Suprapubic skin (tissue), 4 donors: ENCODE data around the gene QKI. TPM values are rescaled to one million over a fixed set of nuclear protein-coding genes. Genes with fewer than 3 reads are reported as not detected.

ENCODE experiments used
- DNase-seq, 2 donors: peaks; one replicate each; pipeline ENCODE4 v3.0.0-alpha.2; 2019; ENCODE audit warnings: low spot score in 2 of 2
- H3K27ac ChIP-seq: fragments of 200-600 bp; sonication (generic); one replicate; pipeline ENCODE4 v1.5.1; 2019
- H3K27me3 ChIP-seq: fragments of 200-600 bp; sonication (generic); one replicate; pipeline ENCODE4 v1.5.1; 2019
- H3K36me3 ChIP-seq: fragments of 200-600 bp; sonication (generic); one replicate; pipeline ENCODE4 v1.5.1; 2019
- H3K4me1 ChIP-seq: fragments of 200-600 bp; sonication (generic); one replicate; pipeline ENCODE4 v1.5.1; 2019
- H3K4me3 ChIP-seq: fragments of 200-600 bp; sonication (generic); one replicate; pipeline ENCODE4 v1.5.1; 2019; ENCODE audit warnings: mild to moderate bottlenecking
- H3K9me3 ChIP-seq: fragments of 200-600 bp; sonication (generic); one replicate; pipeline ENCODE4 v1.5.1; 2019
- EP300 ChIP-seq: sonication (generic); formaldehyde crosslinking; IDR thresholded peaks from one replicate; pipeline ENCODE4 v1.6.1; 2017; ENCODE audit warnings: antibody characterized with exemption
- POLR2A ChIP-seq, 2 donors: fragments of 450-650 bp; IDR thresholded peaks; one replicate each; pipeline ENCODE4 v1.6.1; 2017; ENCODE audit warnings: antibody characterized with exemption in 2 of 2, mild to moderate bottlenecking in 2 of 2, moderate library complexity in 2 of 2
- POLR2AphosphoS5 ChIP-seq, 3 donors: sonication (generic); formaldehyde crosslinking; IDR thresholded peaks; one replicate each; pipeline ENCODE4 v1.6.1; 2017; ENCODE audit warnings: antibody characterized with exemption in 3 of 3
- whole genome bisulfite sequencing: methylation state at CpG from one replicate; pipeline ENCODE4 v1.1.5; 2018; 5-methylcytosine and 5-hydroxymethylcytosine counted together
- total RNA-seq, 4 donors: library from RNA; depleted of rRNA; stranded (reverse); fragments of >200 nt; gene quantifications; one replicate each; pipeline ENCODE4 v1.1.0, GENCODE V29; 2016
- TF ChIP-seq, protein P1 (sequence below), 2 donors: fragments of 200-600 bp in 1 of 2; fragments of 450-650 bp in 1 of 2; sonication (generic) in 1 of 2; IDR thresholded peaks; one replicate each; pipeline ENCODE4 v1.5.1; 2016 to 2019; ENCODE audit warnings: antibody characterized with exemption in 2 of 2, mild to moderate bottlenecking in 1 of 2, moderate library complexity in 1 of 2

The QKI gene
- total RNA-seq, 4 donors from 2014 or later, result 149 to 187 (median 165) TPM

DNA sequence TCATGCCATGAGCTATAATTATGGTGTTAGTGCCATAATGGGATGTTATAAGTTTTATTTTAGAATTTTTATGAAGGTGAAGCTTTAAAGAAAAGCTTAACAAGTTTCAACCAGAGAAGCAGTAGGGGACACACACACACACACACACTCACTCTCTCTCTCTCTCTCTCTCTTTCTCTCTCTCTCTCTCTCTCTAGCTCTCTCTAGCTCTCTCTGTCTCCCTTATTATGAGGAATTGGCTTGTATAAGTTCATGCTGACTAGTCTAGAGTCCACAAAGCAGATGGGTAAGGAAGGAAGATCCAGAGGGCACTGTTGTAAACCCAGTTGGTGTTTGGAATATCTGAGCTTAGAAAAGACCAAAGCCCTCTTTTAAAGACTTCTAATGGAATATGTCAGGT lies 102.4 kb downstream of the QKI start:
- Histone ChIP-seq H3K4me1 (peaks cover 6% of the 10 kb centered on the region), H3K36me3 (no peaks in the 10 kb centered on the region), H3K4me3 (no peak overlapping the region), H3K9me3 (no peaks in the 10 kb centered on the region), H3K27ac (no peak overlapping the region), H3K27me3 (no peaks in the 10 kb centered on the region)
- TF ChIP-seq EP300 (no peak), POLR2AphosphoS5 (IDR thresholded peaks at IDR 0.05) (no peak), POLR2A (IDR thresholded peaks at IDR 0.05) (no peak)
- TF ChIP-seq, protein P1, sequence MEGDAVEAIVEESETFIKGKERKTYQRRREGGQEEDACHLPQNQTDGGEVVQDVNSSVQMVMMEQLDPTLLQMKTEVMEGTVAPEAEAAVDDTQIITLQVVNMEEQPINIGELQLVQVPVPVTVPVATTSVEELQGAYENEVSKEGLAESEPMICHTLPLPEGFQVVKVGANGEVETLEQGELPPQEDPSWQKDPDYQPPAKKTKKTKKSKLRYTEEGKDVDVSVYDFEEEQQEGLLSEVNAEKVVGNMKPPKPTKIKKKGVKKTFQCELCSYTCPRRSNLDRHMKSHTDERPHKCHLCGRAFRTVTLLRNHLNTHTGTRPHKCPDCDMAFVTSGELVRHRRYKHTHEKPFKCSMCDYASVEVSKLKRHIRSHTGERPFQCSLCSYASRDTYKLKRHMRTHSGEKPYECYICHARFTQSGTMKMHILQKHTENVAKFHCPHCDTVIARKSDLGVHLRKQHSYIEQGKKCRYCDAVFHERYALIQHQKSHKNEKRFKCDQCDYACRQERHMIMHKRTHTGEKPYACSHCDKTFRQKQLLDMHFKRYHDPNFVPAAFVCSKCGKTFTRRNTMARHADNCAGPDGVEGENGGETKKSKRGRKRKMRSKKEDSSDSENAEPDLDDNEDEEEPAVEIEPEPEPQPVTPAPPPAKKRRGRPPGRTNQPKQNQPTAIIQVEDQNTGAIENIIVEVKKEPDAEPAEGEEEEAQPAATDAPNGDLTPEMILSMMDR (IDR thresholded peaks at IDR 0.05), result no peak
- no peak for DNase-seq

DNA sequence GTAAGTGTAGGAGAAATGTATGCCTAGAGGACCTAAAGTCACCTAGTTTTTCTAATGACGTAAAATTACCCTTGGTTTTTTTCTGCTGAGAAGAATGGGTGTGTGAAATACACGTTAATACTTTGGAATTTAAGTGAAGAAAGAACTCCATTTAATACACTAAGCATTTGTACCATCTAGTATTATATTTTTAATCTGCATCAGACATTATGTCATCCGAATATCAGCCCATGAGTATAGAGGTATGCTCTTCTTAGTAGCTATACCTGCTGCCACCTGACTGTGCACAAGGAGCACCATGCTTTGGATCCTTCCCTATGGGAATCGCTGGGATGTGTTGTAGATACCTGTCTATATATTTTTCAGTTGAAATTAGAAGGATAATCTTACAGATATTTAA lies 106.4 kb downstream of the QKI start:
- no peaks in the 10 kb centered on the region for H3K9me3 ChIP-seq
- 81% methylated on average over 4 of the region's 4 CpGs for WGBS
- H3K27ac ChIP-seq, result no peak overlapping the region
- H3K27me3 ChIP-seq, result no peaks in the 10 kb centered on the region
- H3K4me3 ChIP-seq, result no peak overlapping the region
- no peak for DNase-seq
- peaks cover 11% of the 10 kb centered on the region for H3K4me1 ChIP-seq
- no peaks in the 10 kb centered on the region for H3K36me3 ChIP-seq
- TF ChIP-seq EP300 (no peak), POLR2AphosphoS5 (IDR thresholded peaks at IDR 0.05) (no peak), POLR2A (IDR thresholded peaks at IDR 0.05) (no peak)
- TF ChIP-seq, protein P1 (IDR thresholded peaks at IDR 0.05), result no peak

DNA sequence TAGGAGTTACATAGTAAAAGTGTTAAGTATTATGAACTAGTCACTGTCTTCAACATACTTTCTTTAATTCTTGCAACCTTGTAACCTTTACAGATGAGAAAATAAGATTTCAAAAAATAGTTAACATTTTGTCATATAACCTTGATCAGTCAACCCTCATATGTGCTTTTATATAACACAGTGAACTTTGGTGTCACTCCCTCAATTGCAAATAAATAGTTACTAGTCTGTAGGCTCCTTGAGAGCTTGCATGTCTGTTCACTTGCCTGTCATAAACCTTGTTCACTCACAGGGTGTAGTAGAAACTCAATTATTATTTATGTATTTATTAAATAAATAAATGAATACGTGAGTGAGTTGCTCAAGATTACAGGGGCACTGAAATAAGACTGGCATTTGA lies 107.5 kb downstream of the QKI start:
- H3K36me3 ChIP-seq, result no peaks in the 10 kb centered on the region
- no peaks in the 10 kb centered on the region for H3K27me3 ChIP-seq
- H3K27ac ChIP-seq, result no peak overlapping the region
- TF ChIP-seq POLR2A (IDR thresholded peaks at IDR 0.05), result no peak
- no peak for TF ChIP-seq EP300
- TF ChIP-seq, protein P1 (IDR thresholded peaks at IDR 0.05), result no peak
- TF ChIP-seq POLR2AphosphoS5 (IDR thresholded peaks at IDR 0.05), result no peak
- H3K4me3 ChIP-seq, result no peak overlapping the region
- no peaks in the 10 kb centered on the region for H3K9me3 ChIP-seq
- DNase-seq, result no peak
- H3K4me1 ChIP-seq, result peaks cover 22% of the 10 kb centered on the region
- WGBS, result 71% methylated on average over 1 of the region's 1 CpG

DNA sequence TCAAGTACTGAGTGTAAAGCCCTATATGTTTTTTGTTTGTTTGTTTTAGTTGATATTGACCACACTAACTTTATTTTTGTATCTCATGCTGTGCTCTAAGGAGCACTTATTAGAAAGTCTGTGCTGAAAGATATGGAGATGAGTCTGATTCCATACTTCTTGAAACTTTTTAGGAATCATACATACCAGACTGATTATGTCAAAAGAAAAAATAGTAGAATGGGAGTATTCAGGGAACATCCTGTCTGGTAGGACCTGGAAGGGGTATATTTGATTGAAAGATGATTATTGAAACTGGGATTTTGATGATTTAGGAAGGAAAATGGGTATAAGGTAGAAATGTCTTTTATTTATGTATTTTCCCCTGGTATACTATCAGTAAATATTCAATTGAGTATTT lies 111.4 kb downstream of the QKI start:
- no peak for DNase-seq
- H3K36me3 ChIP-seq, result no peaks in the 10 kb centered on the region
- no peaks in the 10 kb centered on the region for H3K27me3 ChIP-seq
- TF ChIP-seq, protein P1 (IDR thresholded peaks at IDR 0.05), result no peak
- TF ChIP-seq EP300 (no peak), POLR2A (IDR thresholded peaks at IDR 0.05) (no peak), POLR2AphosphoS5 (IDR thresholded peaks at IDR 0.05) (no peak)
- peaks cover 55% of the 10 kb centered on the region for H3K4me1 ChIP-seq
- no peaks in the 10 kb centered on the region for H3K9me3 ChIP-seq
- no peak overlapping the region for H3K27ac ChIP-seq
- H3K4me3 ChIP-seq, result no peak overlapping the region

DNA sequence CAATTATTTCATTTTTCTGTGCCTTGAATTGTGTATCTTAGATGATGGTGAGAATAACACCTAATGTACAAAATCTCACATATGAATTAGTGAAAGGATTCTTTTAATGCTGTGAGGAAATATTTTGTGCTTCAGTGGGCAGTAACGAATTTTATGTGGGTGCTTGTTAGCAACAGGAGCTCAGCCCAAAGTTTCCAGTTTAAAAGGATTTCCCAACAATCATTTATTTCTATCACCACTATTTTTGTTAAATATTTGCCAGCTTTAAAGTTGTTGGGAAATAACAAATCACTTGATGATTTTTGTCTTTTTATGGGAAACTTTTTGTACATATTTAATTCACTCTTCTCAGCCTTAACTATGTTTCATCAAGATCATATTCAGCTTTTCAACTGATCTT lies 111.8 kb downstream of the QKI start:
- Histone ChIP-seq H3K27me3 (no peaks in the 10 kb centered on the region), H3K4me1 (peaks cover 58% of the 10 kb centered on the region), H3K36me3 (no peaks in the 10 kb centered on the region), H3K9me3 (no peaks in the 10 kb centered on the region), H3K27ac (no peak overlapping the region), H3K4me3 (no peak overlapping the region)
- no peak for TF ChIP-seq EP300
- TF ChIP-seq POLR2AphosphoS5 (IDR thresholded peaks at IDR 0.05), result no peak
- no peak for TF ChIP-seq POLR2A (IDR thresholded peaks at IDR 0.05)
- TF ChIP-seq, protein P1 (IDR thresholded peaks at IDR 0.05), result no peak
- no peak for DNase-seq
- 49% methylated on average over 1 of the region's 1 CpG for WGBS
